Muscle layer of duodenum (tissue), 2 donors: Measurements from ENCODE around the gene SLC7A11.
"Not testable (repeated sequence)": the region's sequence is repeated elsewhere in the genome, so short reads cannot be mapped to it uniquely, and the experiment has no call there.

Experiments
- H3K27ac ChIP-seq: one replicate; pipeline ENCODE4 v1.7.0; 2013; ENCODE audit warnings: mild to moderate bottlenecking, low read length
- H3K27me3 ChIP-seq: one replicate; pipeline ENCODE4 v1.7.0; 2013; ENCODE audit warnings: low read depth, mild to moderate bottlenecking, control low read depth, low read length
- H3K36me3 ChIP-seq, 2 donors: one replicate each; pipeline ENCODE4 v1.7.0; 2013; ENCODE audit warnings: low read length in 2 of 2, control low read depth in 1 of 2, mild to moderate bottlenecking in 1 of 2; ENCODE audit not compliant: insufficient read depth in 2 of 2, control insufficient read depth in 1 of 2
- H3K4me1 ChIP-seq, 2 donors: one replicate each; pipeline ENCODE4 v1.7.0; 2013; ENCODE audit warnings: low read length in 2 of 2, mild to moderate bottlenecking in 2 of 2, control low read depth in 1 of 2, moderate library complexity in 1 of 2; ENCODE audit not compliant: insufficient read depth in 2 of 2, control insufficient read depth in 1 of 2
- H3K4me3 ChIP-seq, 2 donors: one replicate each; pipeline ENCODE4 v1.7.0; 2013; ENCODE audit warnings: low read length in 2 of 2, low read depth in 1 of 2, mild to moderate bottlenecking in 1 of 2
- H3K9me3 ChIP-seq, 2 donors: one replicate each; pipeline ENCODE4 v1.7.0; 2013; ENCODE audit warnings: low read length in 2 of 2, control low read depth in 1 of 2, mild to moderate bottlenecking in 1 of 2; ENCODE audit not compliant: control insufficient read depth in 1 of 2
- donor health status: healthy.

The SLC7A11 gene

GRCh38 chr4:138229160-138229559 lies 13.0 kb downstream of the SLC7A11 start:
- H3K36me3 ChIP-seq, result no peaks in the 10 kb centered on the region
- H3K9me3 ChIP-seq, result no peaks in the 10 kb centered on the region
- H3K27me3 ChIP-seq, result no peaks in the 10 kb centered on the region
- H3K4me1 ChIP-seq, result no peaks in the 10 kb centered on the region
- no peak overlapping the region for H3K4me3 ChIP-seq
- no peak overlapping the region for H3K27ac ChIP-seq

DNA sequence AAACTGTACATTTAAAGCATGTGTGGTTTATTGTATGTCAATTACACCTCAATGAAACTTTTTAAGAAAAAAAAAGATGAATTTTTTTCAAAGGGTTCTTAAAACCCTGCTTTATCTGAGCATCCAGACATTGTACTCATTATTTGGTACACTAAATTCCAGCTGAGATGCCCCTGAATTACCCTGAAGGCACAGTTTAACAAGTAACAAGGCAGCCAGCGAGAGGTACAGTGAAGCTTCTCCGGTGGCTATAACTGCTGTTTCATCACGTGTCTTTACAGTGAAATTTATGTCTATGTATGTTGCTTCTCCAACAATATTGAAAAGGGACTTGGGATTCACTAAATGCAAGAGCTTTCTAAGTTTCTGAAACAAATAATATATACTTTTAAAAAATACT lies 15.8 kb downstream of the SLC7A11 start:
- H3K36me3 ChIP-seq, result no peaks in the 10 kb centered on the region
- no peak overlapping the region for H3K27ac ChIP-seq
- peaks cover 0 to 4% of the 10 kb centered on the region in 2 donors for H3K4me1 ChIP-seq
- H3K27me3 ChIP-seq, result no peaks in the 10 kb centered on the region
- no peaks in the 10 kb centered on the region for H3K9me3 ChIP-seq
- no peak overlapping the region for H3K4me3 ChIP-seq

DNA sequence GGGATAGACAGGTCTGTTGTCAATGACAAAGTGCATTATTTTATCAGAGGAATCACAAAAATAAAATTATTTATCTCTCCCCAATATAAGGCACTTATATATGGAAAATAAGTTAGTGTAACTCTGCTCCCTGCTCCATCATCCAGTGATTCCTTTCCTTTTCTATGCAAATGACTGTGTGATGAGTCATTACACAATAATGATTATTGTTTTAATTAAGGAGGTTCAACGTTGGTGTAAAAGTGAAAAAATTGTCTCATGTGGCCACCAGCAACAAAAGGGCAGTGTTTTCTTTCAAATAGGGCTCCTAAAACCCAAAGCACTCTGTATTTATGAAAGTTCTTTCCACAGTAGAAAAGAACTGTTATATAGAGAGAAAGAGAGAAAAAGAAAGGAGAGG lies 16.7 kb downstream of the SLC7A11 start:
- Histone ChIP-seq H3K27ac (no peak overlapping the region), H3K4me3 (no peak overlapping the region), H3K4me1 (peaks cover 0 to 4% of the 10 kb centered on the region in 2 donors), H3K27me3 (no peaks in the 10 kb centered on the region), H3K9me3 (no peaks in the 10 kb centered on the region), H3K36me3 (no peaks in the 10 kb centered on the region)

GRCh38 chr4:138224614-138225013 lies 17.5 kb downstream of the SLC7A11 start:
- H3K4me3 ChIP-seq, result no peak overlapping the region
- peaks cover 0 to 4% of the 10 kb centered on the region in 2 donors for H3K4me1 ChIP-seq
- H3K27ac ChIP-seq, result no peak overlapping the region
- H3K9me3 ChIP-seq, result no peaks in the 10 kb centered on the region
- no peaks in the 10 kb centered on the region for H3K36me3 ChIP-seq
- no peaks in the 10 kb centered on the region for H3K27me3 ChIP-seq

DNA sequence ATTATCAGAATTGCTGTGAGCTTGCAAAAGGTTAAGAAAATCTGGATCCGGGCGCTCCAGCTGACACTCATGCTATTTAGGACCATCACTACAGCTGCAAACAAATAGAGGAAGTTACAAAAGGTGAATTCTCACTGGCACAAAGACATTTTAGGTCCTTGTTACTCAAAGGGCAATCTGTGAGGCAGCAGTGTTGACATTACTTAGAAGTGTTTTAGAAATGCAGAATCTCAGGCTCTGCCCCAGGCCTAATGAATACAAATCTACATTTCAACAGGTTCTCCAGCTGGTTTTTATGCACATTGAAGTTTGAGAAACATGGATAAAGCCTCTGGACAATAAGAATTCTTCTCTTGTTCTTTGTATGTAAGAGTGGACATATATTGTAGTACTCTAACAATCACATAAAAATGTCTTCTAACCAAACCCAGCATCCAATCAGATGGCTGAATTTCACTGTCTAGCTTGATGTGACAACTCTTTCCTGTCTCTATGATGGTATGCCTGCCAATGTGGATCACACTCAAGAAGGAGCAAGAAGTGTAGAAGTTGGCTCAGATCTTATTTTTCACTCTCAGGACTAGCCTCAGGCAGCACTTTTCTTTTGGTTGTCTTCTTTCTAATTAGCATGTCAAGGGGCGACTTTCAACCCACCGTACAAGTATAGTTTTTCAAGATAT lies 18.8 kb downstream of the SLC7A11 start:
- no peak overlapping the region for H3K27ac ChIP-seq
- no peaks in the 10 kb centered on the region for H3K27me3 ChIP-seq
- peaks cover 0 to 4% of the 10 kb centered on the region in 2 donors for H3K4me1 ChIP-seq
- no peaks in the 10 kb centered on the region for H3K36me3 ChIP-seq
- H3K4me3 ChIP-seq, result no peak overlapping the region
- no peaks in the 10 kb centered on the region for H3K9me3 ChIP-seq

DNA sequence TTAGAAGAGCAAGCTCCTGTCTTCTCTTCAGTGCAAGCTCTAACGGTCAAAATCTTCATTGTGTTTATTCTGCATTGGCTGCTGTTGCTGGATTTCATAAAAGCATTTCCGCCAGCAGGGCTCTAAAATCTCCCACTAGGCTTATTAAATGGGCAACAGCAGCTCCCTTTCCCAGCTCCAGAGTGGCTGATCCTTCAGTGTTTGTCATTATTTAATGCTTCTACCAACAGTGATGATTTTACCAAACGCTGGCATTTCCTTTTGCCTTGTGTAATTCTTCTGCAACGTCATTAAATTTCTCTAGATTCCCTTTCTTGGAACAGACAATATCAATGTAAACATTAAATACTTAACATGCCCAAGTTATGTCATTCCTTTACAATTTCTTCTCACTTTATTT lies 20.1 kb downstream of the SLC7A11 start:
- Histone ChIP-seq H3K4me1 (peaks cover 0 to 4% of the 10 kb centered on the region in 2 donors), H3K27ac (no peak overlapping the region), H3K36me3 (no peaks in the 10 kb centered on the region), H3K9me3 (no peaks in the 10 kb centered on the region), H3K27me3 (no peaks in the 10 kb centered on the region), H3K4me3 (no peak overlapping the region)

DNA sequence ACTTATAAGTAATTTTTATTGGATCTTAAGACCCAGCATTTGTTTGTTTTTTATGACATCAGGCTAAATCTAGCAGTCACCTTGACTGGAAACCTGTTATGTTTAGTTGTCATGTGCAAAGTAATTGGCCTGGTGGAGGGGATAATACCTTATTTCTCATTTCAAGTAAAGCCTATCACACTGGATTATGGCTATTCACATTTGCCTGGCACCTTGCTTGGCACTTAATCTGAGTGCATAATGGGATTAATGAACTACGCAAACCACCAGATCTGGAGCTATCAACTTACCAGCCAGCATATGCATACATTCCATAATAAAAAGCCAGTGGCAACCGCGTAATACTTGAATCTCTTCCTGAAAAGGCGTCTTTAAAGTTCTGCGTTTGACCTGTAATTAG lies 23.2 kb downstream of the SLC7A11 start:
- no peak overlapping the region for H3K27ac ChIP-seq
- H3K27me3 ChIP-seq, result no peaks in the 10 kb centered on the region
- H3K36me3 ChIP-seq, result no peaks in the 10 kb centered on the region
- peaks cover 0 to 4% of the 10 kb centered on the region in 2 donors for H3K4me1 ChIP-seq
- no peak overlapping the region for H3K4me3 ChIP-seq
- no peaks in the 10 kb centered on the region for H3K9me3 ChIP-seq

GRCh38 chr4:138217567-138217966 lies 24.6 kb downstream of the SLC7A11 start:
- no peak overlapping the region for H3K27ac ChIP-seq
- no peaks in the 10 kb centered on the region for H3K36me3 ChIP-seq
- no peaks in the 10 kb centered on the region for H3K9me3 ChIP-seq
- peaks cover 0 to 4% of the 10 kb centered on the region in 2 donors for H3K4me1 ChIP-seq
- H3K27me3 ChIP-seq, result no peaks in the 10 kb centered on the region
- no peak overlapping the region for H3K4me3 ChIP-seq

- Histone ChIP-seq H3K9me3 (no peaks in the 10 kb centered on the region), H3K27ac (no peak overlapping the region), H3K36me3 (no peaks in the 10 kb centered on the region), H3K27me3 (no peaks in the 10 kb centered on the region), H3K4me1 (no peaks in the 10 kb centered on the region), H3K4me3 (no peak overlapping the region)
Observed at GRCh38 chr4:138216272-138216867, 25.8 kb downstream of the SLC7A11 start.

GRCh38 chr4:138210576-138210975 lies 31.6 kb downstream of the SLC7A11 start:
- H3K4me3 ChIP-seq, H3K27me3 ChIP-seq, H3K9me3 ChIP-seq, H3K36me3 ChIP-seq, H3K27ac ChIP-seq, H3K4me1 ChIP-seq: not testable (repeated sequence)

DNA sequence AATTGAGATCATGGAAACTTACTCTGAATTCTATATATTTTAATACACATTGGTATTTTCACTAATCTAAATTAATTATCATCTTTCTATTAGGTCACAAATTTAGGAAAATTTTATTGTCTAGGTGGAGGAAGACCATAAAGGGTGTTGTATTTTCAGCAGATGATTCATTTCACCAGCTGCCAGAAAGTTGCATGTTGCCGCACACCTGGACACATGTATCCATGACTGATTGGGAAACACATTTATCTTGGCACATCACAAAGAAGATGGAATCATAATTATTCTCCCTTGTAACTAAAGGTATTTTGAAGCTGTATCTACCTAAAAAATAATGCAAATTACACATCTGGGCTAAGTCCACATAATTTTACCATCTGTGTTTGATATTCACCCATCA lies 33.1 kb downstream of the SLC7A11 start:
- Histone ChIP-seq H3K27ac (no peak overlapping the region), H3K9me3 (no peaks in the 10 kb centered on the region), H3K4me3 (no peak overlapping the region), H3K27me3 (no peaks in the 10 kb centered on the region), H3K4me1 (no peaks in the 10 kb centered on the region), H3K36me3 (no peaks in the 10 kb centered on the region)
